B cell (primary cell): Measurements from ENCODE around the gene RANBP10. TPM values are rescaled to one million over a fixed set of nuclear protein-coding genes. Genes with fewer than 3 reads are reported as not detected.

ENCODE experiments used
- ATAC-seq: fragments of 200-7000 bp; cut with Tn5 transposase; one replicate; pipeline ENCODE4 v1.10.0; 2021; ENCODE audit warnings: low read depth, mild to moderate bottlenecking, moderate number of reproducible peaks, moderate library complexity
- CTCF ChIA-PET: fragments of 350-600 bp; sonication (Branson Sonifier 250); formaldehyde crosslinking; loops from one replicate; lab custom pipeline; 2021; ENCODE audit warnings: antibody characterized with exemption, inconsistent platforms; lab: Charles Lee
- POLR2A ChIA-PET: fragments of 350-600 bp; sonication (Branson Sonifier 250); formaldehyde crosslinking; loops from one replicate; lab custom pipeline; 2021; ENCODE audit warnings: antibody characterized with exemption; lab: Charles Lee
- DNase-seq: peaks from one replicate; pipeline ENCODE4 v3.0.0; 2013
- H2AFZ ChIP-seq: 2 replicates; pipeline ENCODE4 v1.6.1; 2012; ENCODE audit warnings: mild to moderate bottlenecking, low read depth, low read length; ENCODE audit not compliant: insufficient read depth, poor library complexity, severe bottlenecking
- H3K27ac ChIP-seq, 2 donors: 1 replicate in 1 of 2; 2 replicates in 1 of 2; pipeline ENCODE4 v1.5.1; 2012 to 2013; ENCODE audit warnings: low read length in 2 of 2, mild to moderate bottlenecking in 2 of 2, moderate library complexity in 1 of 2
- H3K27me3 ChIP-seq, 4 experiments: fragments of 200-600 bp in 1 of 4; sonication (generic) in 1 of 4; replicated peaks in 1 of 4; 1 replicate in 2 of 4; 2 replicates in 2 of 4; pipeline versions ENCODE4 v1.6.1 to v1.7.0; 2013 to 2016; ENCODE audit warnings: low read length in 3 of 4, mild to moderate bottlenecking in 2 of 4, mixed read lengths in 1 of 4, moderate library complexity in 1 of 4; ENCODE audit not compliant: insufficient read depth in 4 of 4, control insufficient read depth in 3 of 4; ENCODE audit errors: control extremely low read depth in 1 of 4
- H3K36me3 ChIP-seq, 2 experiments: replicated peaks in 1 of 2; 1 replicate in 1 of 2; 2 replicates in 1 of 2; pipeline versions ENCODE4 v1.6.1 to v1.7.1; 2013; ENCODE audit warnings: low read length in 1 of 2; ENCODE audit not compliant: insufficient read depth in 2 of 2, control insufficient read depth in 1 of 2; ENCODE audit errors: control extremely low read depth in 1 of 2, extremely low read depth in 1 of 2
- H3K4me1 ChIP-seq, 2 donors: fragments of 200-600 bp in 1 of 2; sonication (generic) in 1 of 2; 1 replicate in 1 of 2; 2 replicates in 1 of 2; pipeline versions ENCODE4 v1.5.1 to v1.6.1; 2013 to 2017; ENCODE audit warnings: low read length in 2 of 2; ENCODE audit not compliant: control insufficient read depth in 2 of 2, insufficient read depth in 2 of 2
- H3K4me2 ChIP-seq: replicated peaks from 2 replicates; pipeline ENCODE3; 2012; ENCODE audit warnings: mild to moderate bottlenecking, low read depth, low read length; ENCODE audit not compliant: poor library complexity, severe bottlenecking
- H3K4me3 ChIP-seq, 5 experiments: fragments of 200-600 bp in 1 of 5; sonication (generic) in 1 of 5; 1 replicate in 3 of 5; 2 replicates in 2 of 5; pipeline versions ENCODE4 v1.5.1 to v1.7.0; 2011 to 2016; ENCODE audit warnings: low read length in 4 of 5, mild to moderate bottlenecking in 4 of 5, low read depth in 2 of 5, control low read depth in 1 of 5, moderate library complexity in 1 of 5; ENCODE audit not compliant: insufficient read depth in 1 of 5; ENCODE audit errors: control extremely low read depth in 1 of 5, extremely low read depth in 1 of 5
- H3K79me2 ChIP-seq: fragments of 200-600 bp; sonication (generic); one replicate; pipeline ENCODE4 v1.6.0; 2016; ENCODE audit warnings: low read length; ENCODE audit not compliant: control insufficient read depth, insufficient read depth
- H3K9ac ChIP-seq: fragments of 200-600 bp; sonication (generic); 2 replicates; pipeline ENCODE4 v1.6.1; 2017; ENCODE audit warnings: mild to moderate bottlenecking, low read length, moderate library complexity
- H3K9me3 ChIP-seq, 3 donors: one replicate each; pipeline versions ENCODE4 v1.6.1 to v1.7.1; 2013; ENCODE audit warnings: low read length in 2 of 3; ENCODE audit not compliant: control insufficient read depth in 2 of 3, insufficient read depth in 1 of 3; ENCODE audit errors: control extremely low read depth in 1 of 3
- H4K20me1 ChIP-seq: 2 replicates; pipeline ENCODE4 v1.6.0; 2012; ENCODE audit warnings: mild to moderate bottlenecking, low read length; ENCODE audit not compliant: insufficient read depth, control insufficient read depth, poor library complexity, severe bottlenecking
- H3K27ac Mint-ChIP-seq: one replicate; pipeline ENCODE4 v1.8.0; 2021; ENCODE audit warnings: mixed read lengths
- H3K27me3 Mint-ChIP-seq: one replicate; pipeline ENCODE4 v1.8.0; 2021; ENCODE audit warnings: mixed read lengths
- H3K4me1 Mint-ChIP-seq: one replicate; pipeline ENCODE4 v1.8.0; 2021; ENCODE audit warnings: mixed read lengths
- H3K4me3 Mint-ChIP-seq: one replicate; pipeline ENCODE4 v1.8.0; 2021; ENCODE audit warnings: mixed read lengths
- H3K9me3 Mint-ChIP-seq: one replicate; pipeline ENCODE4 v1.8.0; 2022; ENCODE audit warnings: mixed read lengths; ENCODE audit not compliant: insufficient read depth
- CTCF ChIP-seq: fragments of 200-600 bp; IDR thresholded peaks from one replicate; pipeline ENCODE4 v1.8.0; 2022; ENCODE audit warnings: antibody characterized with exemption, mild to moderate bottlenecking
- EZH2 ChIP-seq: IDR thresholded peaks from 2 replicates; pipeline ENCODE4 v1.6.1; 2012; ENCODE audit warnings: borderline replicate concordance, low read depth, mild to moderate bottlenecking, moderate library complexity, low read length; ENCODE audit not compliant: insufficient read depth, poor library complexity, severe bottlenecking
- WGBS: methylation state at CpG from one replicate; pipeline ENCODE4 v1.1.5; 2013; ENCODE audit warnings: missing lambda C conversion rate; ENCODE audit not compliant: insufficient coverage; 5-methylcytosine and 5-hydroxymethylcytosine counted together
- intact Hi-C: fragments of 100-400 bp; cut with micrococcal nuclease; formaldehyde crosslinking; loops from one replicate; pipeline ENCODE4 v1.10.0; 2022
- polyA plus RNA-seq: library from polyadenylated mRNA; depleted of rRNA; stranded (reverse); fragments of >200 nt; gene quantifications from 2 replicates; pipeline ENCODE4 v1.2.3, GENCODE V29; 2012
- total RNA-seq, 2 donors: library from RNA; stranded (reverse); fragments of 120-200 nt in 1 of 2; gene quantifications; 1 replicate in 1 of 2; 2 replicates in 1 of 2; pipeline versions ENCODE4 v1.2.3 to v1.2.4, GENCODE V29; 2013 to 2022

Gene RANBP10
- total and polyA plus RNA-seq, 2 donors (not counting 1 experiment from before 2014, with no cell fraction given): 29.0 to 32.2 TPM

- H3K27me3 ChIP-seq: no peaks in the 10 kb centered on the region
- H3K27ac Mint-ChIP-seq: no peak overlapping the region
- H3K27me3 Mint-ChIP-seq: no peaks in the 10 kb centered on the region
- DNase-seq (no peak), ATAC-seq (no peak)
- no peaks in the 10 kb centered on the region for H3K36me3 ChIP-seq
- no peaks in the 10 kb centered on the region for H3K79me2 ChIP-seq
- H3K4me1 Mint-ChIP-seq: peaks cover 21% of the 10 kb centered on the region
- H3K4me2 ChIP-seq: no peak overlapping the region
- no peaks in the 10 kb centered on the region for H3K9me3 ChIP-seq
- ChIA-PET POLR2A (no interaction called here), CTCF (interaction anchor here (0.9 to 1.7 kb wide), 6 partner anchors 130 to 364 kb away, joined by 3 to 5 read pairs (median 3); partner anchors contain the start of genes NRN1L and TSNAXIP1)
- no peak overlapping the region for H3K4me3 Mint-ChIP-seq
- H3K9me3 Mint-ChIP-seq: no peaks in the 10 kb centered on the region
- no peak overlapping the region for H3K4me3 ChIP-seq
- no peak for TF ChIP-seq EZH2
- no peak for TF ChIP-seq CTCF
- H4K20me1 ChIP-seq: no peaks in the 10 kb centered on the region
- H3K27ac ChIP-seq: no peak overlapping the region
- H3K9ac ChIP-seq: no peak overlapping the region
- 78% methylated on average over 4 of the region's 8 CpGs for WGBS
- intact Hi-C loops: no loop called here
- H2AFZ ChIP-seq: no peak overlapping the region
- H3K4me1 ChIP-seq: peaks cover 7 to 17% of the 10 kb centered on the region in 2 donors
Measured at GRCh38 chr16:67676939-67677338, 129.4 kb downstream of the RANBP10 start.

- no peaks in the 10 kb centered on the region for H3K9me3 Mint-ChIP-seq
- Histone ChIP-seq H3K4me3 (no peak overlapping the region), H3K36me3 (no peaks in the 10 kb centered on the region), H3K79me2 (no peaks in the 10 kb centered on the region), H3K9ac (no peak overlapping the region), H4K20me1 (no peaks in the 10 kb centered on the region), H3K27me3 (no peaks in the 10 kb centered on the region), H3K9me3 (no peaks in the 10 kb centered on the region), H3K4me1 (peaks cover 7 to 17% of the 10 kb centered on the region in 2 donors), H2AFZ (no peak overlapping the region), H3K4me2 (no peak overlapping the region), H3K27ac (no peak overlapping the region)
- ATAC-seq: no peak
- 90% methylated on average over 2 of the region's 4 CpGs for WGBS
- no peak overlapping the region for H3K27ac Mint-ChIP-seq
- TF ChIP-seq EZH2 (no peak), CTCF (no peak)
- DNase-seq: no peak
- intact Hi-C loops: no loop called here
- peaks cover 21% of the 10 kb centered on the region for H3K4me1 Mint-ChIP-seq
- H3K4me3 Mint-ChIP-seq: no peak overlapping the region
- ChIA-PET POLR2A (no interaction called here), CTCF (interaction anchor here (0.9 to 1.7 kb wide), 6 partner anchors 131 to 364 kb away, joined by 3 to 5 read pairs (median 3); partner anchors contain the start of genes NRN1L and TSNAXIP1)
- no peaks in the 10 kb centered on the region for H3K27me3 Mint-ChIP-seq
Measured at GRCh38 chr16:67676516-67676915, 129.8 kb downstream of the RANBP10 start.
